Esophagus squamous epithelium (tissue), 5 donors: Measurements from ENCODE around the gene PRRC2B. TPM values are rescaled to one million over a fixed set of nuclear protein-coding genes. Genes with fewer than 3 reads are reported as not detected.
A peak's percentile ranks its signal among the peaks of the same experiment; 100 is the strongest.

ENCODE experiments used
- DNase-seq: peaks from one replicate; lab custom pipeline; 2025; lab: John Stamatoyannopoulos, UW
- H3K27ac ChIP-seq, 4 donors: fragments of 200-600 bp; sonication (generic); one replicate each; pipeline ENCODE4 v1.5.1; 2016 to 2019; ENCODE audit warnings: mild to moderate bottlenecking in 1 of 4
- H3K27me3 ChIP-seq, 4 donors: fragments of 200-600 bp; sonication (generic); 1 replicate in 3 of 4; 2 replicates in 1 of 4; pipeline versions ENCODE4 v1.5.1 to v1.6.0; 2017 to 2021; ENCODE audit warnings: antibody characterized with exemption in 1 of 4
- H3K36me3 ChIP-seq, 3 donors: fragments of 200-600 bp; sonication (generic); one replicate each; pipeline ENCODE4 v1.5.1; 2016 to 2019
- H3K4me1 ChIP-seq, 3 donors: fragments of 200-600 bp; sonication (generic); one replicate each; pipeline ENCODE4 v1.5.1; 2017 to 2019
- H3K4me3 ChIP-seq, 4 donors: fragments of 200-600 bp; sonication (generic); 1 replicate in 3 of 4; 2 replicates in 1 of 4; pipeline ENCODE4 v1.5.1; 2016 to 2019; ENCODE audit warnings: mild to moderate bottlenecking in 2 of 4, moderate library complexity in 1 of 4
- H3K9me3 ChIP-seq, 3 donors: fragments of 200-600 bp; sonication (generic); one replicate each; pipeline ENCODE4 v1.5.1; 2016 to 2019
- CTCF ChIP-seq, 6 experiments: fragments of 450-650 bp in 4 of 6; fragments of 200-600 bp in 2 of 6; sonication (generic) in 2 of 6; IDR thresholded peaks; one replicate each; pipeline ENCODE4 v1.5.1; 2016 to 2019; ENCODE audit warnings: antibody characterized with exemption in 6 of 6, mild to moderate bottlenecking in 4 of 6, moderate library complexity in 4 of 6
- POLR2A ChIP-seq, 4 donors: fragments of 450-650 bp; IDR thresholded peaks; one replicate each; pipeline ENCODE4 v1.6.1; 2017; ENCODE audit warnings: antibody characterized with exemption in 4 of 4, mild to moderate bottlenecking in 4 of 4, moderate library complexity in 3 of 4
- WGBS, 2 donors: methylation state at CpG; one replicate each; pipeline ENCODE4 v1.1.5; 2018; 5-methylcytosine and 5-hydroxymethylcytosine counted together
- intact Hi-C: fragments of 100-400 bp; cut with DNase I; formaldehyde crosslinking; loops from one replicate; pipeline ENCODE4 v1.15.0; 2022
- total RNA-seq, 4 donors: library from RNA; depleted of rRNA; stranded (reverse); fragments of >200 nt; gene quantifications; one replicate each; pipeline ENCODE4 v1.1.0, GENCODE V29; 2016
- donor health status: DM: yes; HTN: yes; CAD: no.

Gene PRRC2B
- total RNA-seq, 4 donors from 2014 or later, result 46.6 to 73.8 (median 62.9) TPM

GRCh38 chr9:131402073-131402472, 8.2 kb downstream of the PRRC2B start:
- Histone ChIP-seq H3K27ac (peak overlapping the region; percentile 41 to 85 (median 76)), H3K27me3 (no peaks in the 10 kb centered on the region), H3K4me1 (peaks cover 77 to 100% (median 93%) of the 10 kb centered on the region in 3 donors), H3K9me3 (no peaks in the 10 kb centered on the region), H3K36me3 (no peaks in the 10 kb centered on the region), H3K4me3 (peak overlapping the region in 1 of 4 donors; percentile 49)
- no peak for TF ChIP-seq CTCF (IDR thresholded peaks at IDR 0.05)
- TF ChIP-seq POLR2A (IDR thresholded peaks at IDR 0.05), result no peak
- no peak for DNase-seq
- WGBS, 2 donors, result 61 to 80% methylated on average over 4 to 6 of the region's 6 CpGs
- intact Hi-C loops, result no loop called here

- no peak for TF ChIP-seq POLR2A (IDR thresholded peaks at IDR 0.05)
- TF ChIP-seq CTCF (IDR thresholded peaks at IDR 0.05), result no peak
- Histone ChIP-seq H3K9me3 (no peaks in the 10 kb centered on the region), H3K36me3 (no peaks in the 10 kb centered on the region), H3K4me3 (peak overlapping the region in 2 of 4 donors; percentile 24 to 49), H3K4me1 (peaks cover 77 to 100% (median 93%) of the 10 kb centered on the region in 3 donors), H3K27me3 (no peaks in the 10 kb centered on the region), H3K27ac (peak overlapping the region; percentile 41 to 85 (median 76))
- DNase-seq, result no peak
- intact Hi-C loops, result no loop called here
- 22 to 37% methylated on average over 12 of the region's 12 CpGs for WGBS, 2 donors
These were observed 9.0 kb downstream of the PRRC2B start for GRCh38 chr9:131402738-131403492.

- no peaks in the 10 kb centered on the region for H3K9me3 ChIP-seq
- no peak for DNase-seq
- no peaks in the 10 kb centered on the region for H3K36me3 ChIP-seq
- H3K27me3 ChIP-seq, result no peaks in the 10 kb centered on the region
- H3K4me3 ChIP-seq, result no peak overlapping the region
- WGBS, 2 donors, result 91 to 100% methylated on average over 5 to 6 of the region's 6 CpGs
- H3K4me1 ChIP-seq, result peaks cover 77 to 100% (median 93%) of the 10 kb centered on the region in 3 donors
- TF ChIP-seq CTCF (IDR thresholded peaks at IDR 0.05), result no peak
- TF ChIP-seq POLR2A (IDR thresholded peaks at IDR 0.05), result no peak
- H3K27ac ChIP-seq, result peak overlapping the region in 3 of 4 donors; percentile 16 to 76 (median 75)
- intact Hi-C loops, result no loop called here
These were observed 9.5 kb downstream of the PRRC2B start for GRCh38 chr9:131403493-131403773.

GRCh38 chr9:131404581-131404980, 10.7 kb downstream of the PRRC2B start:
- peak overlapping the region; percentile 50 to 81 (median 76) for H3K27ac ChIP-seq
- H3K9me3 ChIP-seq, result no peaks in the 10 kb centered on the region
- TF ChIP-seq CTCF (IDR thresholded peaks at IDR 0.05) (no peak), POLR2A (IDR thresholded peaks at IDR 0.05) (no peak)
- WGBS, 2 donors, result 23 to 31% methylated on average over 5 of the region's 5 CpGs
- intact Hi-C loops, result no loop called here
- no peak overlapping the region for H3K4me3 ChIP-seq
- peaks cover 81 to 100% (median 95%) of the 10 kb centered on the region in 3 donors for H3K4me1 ChIP-seq
- H3K27me3 ChIP-seq, result no peaks in the 10 kb centered on the region
- no peaks in the 10 kb centered on the region for H3K36me3 ChIP-seq
- no peak for DNase-seq

GRCh38 chr9:131404987-131405386, 11.1 kb downstream of the PRRC2B start:
- intact Hi-C loops, result no loop called here
- TF ChIP-seq POLR2A (IDR thresholded peaks at IDR 0.05) (no peak), CTCF (IDR thresholded peaks at IDR 0.05) (no peak)
- Histone ChIP-seq H3K27ac (peak overlapping the region; percentile 50 to 81 (median 76)), H3K9me3 (no peaks in the 10 kb centered on the region), H3K36me3 (no peaks in the 10 kb centered on the region), H3K4me1 (peaks cover 83 to 100% (median 95%) of the 10 kb centered on the region in 3 donors), H3K4me3 (no peak overlapping the region), H3K27me3 (no peaks in the 10 kb centered on the region)
- 60 to 80% methylated on average over 1 to 2 of the region's 7 CpGs for WGBS, 2 donors
- no peak for DNase-seq
